Gastrocnemius medialis (tissue), 4 donors: Measurements from ENCODE around the gene PARP8. TPM values are rescaled to one million over a fixed set of nuclear protein-coding genes. Genes with fewer than 3 reads are reported as not detected.
"Not testable (repeated sequence)": the region's sequence is repeated elsewhere in the genome, so short reads cannot be mapped to it uniquely, and the experiment has no call there.

Experiments
- ATAC-seq, 2 donors: fragments of 150-250 bp; one replicate each; pipeline ENCODE4 v1.9.1; 2016
- DNase-seq, 2 donors: peaks; one replicate each; pipeline ENCODE4 v3.0.0-alpha.2; 2019
- H3K27ac ChIP-seq, 4 donors: fragments of 200-600 bp; sonication (generic); 1 replicate in 1 of 4; 2 replicates in 3 of 4; pipeline ENCODE4 v1.5.1; 2016 to 2018; ENCODE audit warnings: mild to moderate bottlenecking in 2 of 4, moderate library complexity in 1 of 4
- H3K27me3 ChIP-seq, 3 donors: fragments of 200-600 bp; sonication (generic) in 2 of 3; 1 replicate in 1 of 3; 2 replicates in 2 of 3; pipeline versions ENCODE4 v1.5.1 to v1.6.0; 2016 to 2019; ENCODE audit warnings: mild to moderate bottlenecking in 1 of 3, moderate library complexity in 1 of 3
- H3K36me3 ChIP-seq, 2 donors: fragments of 200-600 bp; sonication (generic) in 1 of 2; one replicate each; pipeline ENCODE4 v1.5.1; 2017 to 2018
- H3K4me1 ChIP-seq, 2 donors: fragments of 200-600 bp; sonication (generic) in 1 of 2; one replicate each; pipeline ENCODE4 v1.5.1; 2016 to 2017; ENCODE audit warnings: mild to moderate bottlenecking in 2 of 2
- H3K4me3 ChIP-seq, 4 donors: fragments of 200-600 bp; sonication (generic) in 3 of 4; 1 replicate in 1 of 4; 2 replicates in 3 of 4; pipeline ENCODE4 v1.5.1; 2016 to 2019; ENCODE audit warnings: mild to moderate bottlenecking in 2 of 4
- H3K9me3 ChIP-seq, 3 donors: fragments of 200-600 bp; sonication (generic) in 2 of 3; 1 replicate in 1 of 3; 2 replicates in 2 of 3; pipeline ENCODE4 v1.5.1; 2016 to 2019
- CTCF ChIP-seq, 5 experiments: fragments of 450-650 bp in 3 of 5; fragments of 200-600 bp in 2 of 5; sonication (generic) in 2 of 5; IDR thresholded peaks in 4 of 5; conservative IDR thresholded peaks in 1 of 5; 1 replicate in 4 of 5; 2 replicates in 1 of 5; pipeline ENCODE4 v1.5.1; 2016 to 2019; ENCODE audit warnings: antibody characterized with exemption in 5 of 5, mild to moderate bottlenecking in 3 of 5, moderate library complexity in 3 of 5
- POLR2A ChIP-seq, 2 donors: fragments of 450-650 bp; IDR thresholded peaks; one replicate each; pipeline ENCODE4 v1.6.1; 2017; ENCODE audit warnings: antibody characterized with exemption in 2 of 2, mild to moderate bottlenecking in 2 of 2, moderate library complexity in 2 of 2
- in situ Hi-C, 4 donors: fragments of 200-750 bp; cut with MboI; loops; one replicate each; pipeline versions ENCODE4 v1.15.0 to v1.8.0; 2017; ENCODE audit warnings: low sequenced_read_pairs in 4 of 4
- intact Hi-C: fragments of 100-400 bp; cut with DNase I; formaldehyde crosslinking; loops from one replicate; pipeline ENCODE4 v1.15.1; 2023; ENCODE audit warnings: low total_unique reads
- total RNA-seq, 4 donors: library from RNA; depleted of rRNA; stranded (reverse); fragments of >200 nt; gene quantifications; one replicate each; pipeline versions ENCODE4 v1.1.0 to v1.2.3, GENCODE V29; 2016

The PARP8 gene
- total RNA-seq, 4 donors from 2014 or later: 1.0 to 1.9 (median 1.5) TPM

DNA sequence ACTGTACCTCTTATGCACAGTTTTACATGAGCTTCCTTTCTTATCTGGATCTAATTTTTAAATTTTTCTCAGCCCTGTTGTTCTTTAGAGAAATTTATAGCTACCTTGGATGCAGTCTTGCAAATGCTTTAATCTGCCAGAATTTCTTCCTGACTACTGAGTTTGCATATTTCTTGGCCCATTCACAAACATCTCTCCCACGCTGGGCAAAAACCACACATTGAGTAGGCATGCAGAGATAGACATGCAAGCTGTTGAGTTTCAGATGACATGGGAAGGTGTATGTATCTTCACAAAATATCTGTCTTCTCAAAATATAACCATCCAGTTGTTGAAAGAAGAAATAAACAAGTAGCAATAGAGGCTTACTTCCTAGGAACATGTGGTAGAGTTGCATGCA lies 101.2 kb downstream of the PARP8 start:
- H3K36me3 ChIP-seq: no peaks in the 10 kb centered on the region
- no peak overlapping the region for H3K27ac ChIP-seq
- in situ Hi-C loops (no loop called here), intact Hi-C loops (no loop called here)
- H3K27me3 ChIP-seq: no peaks in the 10 kb centered on the region
- ATAC-seq (no peak), DNase-seq (no peak)
- TF ChIP-seq POLR2A (IDR thresholded peaks at IDR 0.05) (no peak), CTCF (IDR thresholded peaks at IDR 0.05 in 4 of 5, conservative IDR thresholded peaks at IDR 0.05 in 1 of 5) (no peak)
- no peaks in the 10 kb centered on the region for H3K4me1 ChIP-seq
- no peaks in the 10 kb centered on the region for H3K9me3 ChIP-seq
- H3K4me3 ChIP-seq: no peak overlapping the region

- Histone ChIP-seq H3K36me3 (no peaks in the 10 kb centered on the region), H3K27me3 (no peaks in the 10 kb centered on the region), H3K9me3 (no peaks in the 10 kb centered on the region), H3K4me3 (no peak overlapping the region), H3K27ac (no peak overlapping the region), H3K4me1 (no peaks in the 10 kb centered on the region)
- ATAC-seq (no peak), DNase-seq (no peak)
- in situ Hi-C loops: no loop called here
- TF ChIP-seq POLR2A (IDR thresholded peaks at IDR 0.05) (no peak), CTCF (IDR thresholded peaks at IDR 0.05 in 4 of 5, conservative IDR thresholded peaks at IDR 0.05 in 1 of 5) (no peak)
- intact Hi-C loops: no loop called here
These were observed 102.2 kb downstream of the PARP8 start for GRCh38 chr5:50768634-50769033.

- Histone ChIP-seq H3K27me3 (no peaks in the 10 kb centered on the region), H3K36me3 (no peaks in the 10 kb centered on the region), H3K4me3 (no peak overlapping the region), H3K4me1 (no peaks in the 10 kb centered on the region), H3K9me3 (no peaks in the 10 kb centered on the region), H3K27ac (no peak overlapping the region)
- TF ChIP-seq POLR2A (IDR thresholded peaks at IDR 0.05): no peak
- TF ChIP-seq CTCF (IDR thresholded peaks at IDR 0.05 in 4 of 5, conservative IDR thresholded peaks at IDR 0.05 in 1 of 5): no peak
- in situ Hi-C loops (no loop called here), intact Hi-C loops (no loop called here)
- no peak for ATAC-seq
- no peak for DNase-seq
These were observed 104.0 kb downstream of the PARP8 start for GRCh38 chr5:50770441-50770840.

- intact Hi-C loops, H3K4me3 ChIP-seq, H3K27me3 ChIP-seq, H3K27ac ChIP-seq, H3K4me1 ChIP-seq, H3K36me3 ChIP-seq, DNase-seq, ATAC-seq, in situ Hi-C loops, H3K9me3 ChIP-seq: not testable (repeated sequence)
These were observed 108.2 kb downstream of the PARP8 start for GRCh38 chr5:50774446-50775175.

DNA sequence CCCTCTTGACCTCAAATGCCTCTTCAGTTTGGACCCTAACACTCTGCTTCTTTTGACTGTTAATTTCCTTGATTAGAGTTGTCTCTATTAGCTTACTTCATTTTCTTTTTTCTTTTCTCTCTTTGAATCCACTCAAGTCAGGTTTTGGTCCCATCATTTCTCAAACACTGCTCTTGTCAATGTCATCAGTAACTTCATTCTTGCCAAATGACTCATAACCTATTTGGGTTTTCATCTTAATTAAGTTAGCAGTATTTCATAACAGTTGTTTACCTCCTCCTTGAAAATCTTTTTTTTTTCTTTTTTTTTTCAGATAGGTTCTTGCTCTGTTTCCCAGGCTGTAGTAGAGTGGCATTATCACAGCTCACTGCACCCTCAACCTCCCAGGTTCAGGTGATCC lies 119.6 kb downstream of the PARP8 start:
- DNase-seq (no peak), ATAC-seq (no peak)
- in situ Hi-C loops: no loop called here
- TF ChIP-seq CTCF (IDR thresholded peaks at IDR 0.05 in 4 of 5, conservative IDR thresholded peaks at IDR 0.05 in 1 of 5) (no peak), POLR2A (IDR thresholded peaks at IDR 0.05) (no peak)
- Histone ChIP-seq H3K9me3 (no peaks in the 10 kb centered on the region), H3K4me1 (no peaks in the 10 kb centered on the region), H3K36me3 (no peaks in the 10 kb centered on the region), H3K27me3 (no peaks in the 10 kb centered on the region), H3K27ac (no peak overlapping the region), H3K4me3 (no peak overlapping the region)
- intact Hi-C loops: no loop called here
